Erythroblast (primary cell): ENCODE data around the gene CTIF.

ENCODE experiments used
- DNase-seq, 2 experiments: peaks; one replicate each; lab custom pipeline; 2025; lab: John Stamatoyannopoulos, UW
- GATA1 ChIP-seq: IDR thresholded peaks from 2 replicates; pipeline ENCODE4 v1.6.1; 2011; ENCODE audit warnings: low read depth, mild to moderate bottlenecking, control low read depth, low read length, moderate library complexity
- POLR2A ChIP-seq: IDR thresholded peaks from 2 replicates; pipeline ENCODE4 v1.6.1; 2011; ENCODE audit warnings: mild to moderate bottlenecking, low read length

The CTIF gene

GRCh38 chr18:48784656-48785055 lies 245.8 kb downstream of the CTIF start:
- TF ChIP-seq POLR2A = no peak
- TF ChIP-seq GATA1 = no peak
- DNase-seq = no peak

- DNase-seq = no peak
- TF ChIP-seq POLR2A (no peak), GATA1 (no peak)
Observed at GRCh38 chr18:48785091-48785614, 246.3 kb downstream of the CTIF start.

- no peak for TF ChIP-seq POLR2A
- no peak for TF ChIP-seq GATA1
- no peak for DNase-seq
Observed at GRCh38 chr18:48785736-48786454, 247.1 kb downstream of the CTIF start.

- TF ChIP-seq POLR2A (no peak), GATA1 (no peak)
- DNase-seq = no peak
Observed at GRCh38 chr18:48786455-48787202, 247.8 kb downstream of the CTIF start.

GRCh38 chr18:48787203-48788151 lies 248.6 kb downstream of the CTIF start:
- no peak for DNase-seq

GRCh38 chr18:48788373-48788772 lies 249.5 kb downstream of the CTIF start:
- no peak for TF ChIP-seq POLR2A
- TF ChIP-seq GATA1 = no peak

More at GRCh38 chr18:48787203-48788151, 248.6 kb downstream of the CTIF start:
- TF ChIP-seq GATA1 (no peak), POLR2A (no peak)

GRCh38 chr18:48789259-48789812 lies 250.5 kb downstream of the CTIF start:
- TF ChIP-seq GATA1 (no peak), POLR2A (no peak)

More at GRCh38 chr18:48788373-48788772, 249.5 kb downstream of the CTIF start:
- DNase-seq = no peak

GRCh38 chr18:48790226-48790863 lies 251.5 kb downstream of the CTIF start:
- DNase-seq = no peak
- TF ChIP-seq GATA1 = no peak
- no peak for TF ChIP-seq POLR2A

More at GRCh38 chr18:48789259-48789812, 250.5 kb downstream of the CTIF start:
- DNase-seq = no peak

GRCh38 chr18:48790869-48791635 lies 252.2 kb downstream of the CTIF start:
- TF ChIP-seq POLR2A = no peak
- no peak for TF ChIP-seq GATA1
- DNase-seq = no peak

- no peak for DNase-seq
- TF ChIP-seq GATA1 = no peak
- TF ChIP-seq POLR2A = no peak
Observed at GRCh38 chr18:48791636-48792105, 252.8 kb downstream of the CTIF start.

GRCh38 chr18:48792141-48792540 lies 253.3 kb downstream of the CTIF start:
- no peak for TF ChIP-seq POLR2A
- no peak for TF ChIP-seq GATA1
- DNase-seq = no peak
